Spinal cord (tissue), 10 donors: ENCODE measurements around the gene TMEM190. TPM values are rescaled to one million over a fixed set of nuclear protein-coding genes. Genes with fewer than 3 reads are reported as not detected.
A peak's percentile ranks its signal among the peaks of the same experiment; 100 is the strongest.

ENCODE experiments used
- DNase-seq, 6 donors: peaks; one replicate each; pipeline versions ENCODE4 v3.0.0 to v3.0.0-alpha.2; 2013 to 2015; ENCODE audit warnings: low spot score in 6 of 6, low read depth in 4 of 6
- H3K27ac ChIP-seq: one replicate; pipeline ENCODE4 v1.5.1; 2013; ENCODE audit warnings: low read depth, low read length, control low read depth
- H3K27me3 ChIP-seq: one replicate; pipeline ENCODE4 v1.6.1; 2013; ENCODE audit warnings: low read length; ENCODE audit not compliant: control insufficient read depth, insufficient read depth
- H3K36me3 ChIP-seq: one replicate; pipeline ENCODE4 v1.6.1; 2013; ENCODE audit warnings: low read length; ENCODE audit not compliant: control insufficient read depth, insufficient read depth
- H3K4me1 ChIP-seq: one replicate; pipeline ENCODE4 v1.6.1; 2013; ENCODE audit warnings: low read length; ENCODE audit not compliant: control insufficient read depth, insufficient read depth
- H3K4me3 ChIP-seq: one replicate; pipeline ENCODE4 v1.5.1; 2013; ENCODE audit warnings: low read depth, low read length, control low read depth
- H3K9me3 ChIP-seq: one replicate; pipeline ENCODE4 v1.6.1; 2013; ENCODE audit warnings: low read length; ENCODE audit not compliant: control insufficient read depth, insufficient read depth
- WGBS: methylation state at CpG from one replicate; pipeline ENCODE4 v1.1.5; 2013; ENCODE audit warnings: missing lambda C conversion rate; ENCODE audit not compliant: insufficient coverage; 5-methylcytosine and 5-hydroxymethylcytosine counted together
- polyA plus RNA-seq, 2 donors: library from polyadenylated mRNA; unstranded; fragments of 120-200 nt; gene quantifications; one replicate each; pipeline ENCODE4 v1.2.1, GENCODE V29; 2013; ENCODE audit not compliant: insufficient read length in 2 of 2
- total RNA-seq, 2 donors: library from RNA; depleted of rRNA in 1 of 2; stranded (reverse); fragments of 120-200 nt in 1 of 2; fragments of >200 nt in 1 of 2; gene quantifications; one replicate each; pipeline versions ENCODE4 v1.2.3 to v1.2.4, GENCODE V29; 2013 to 2014
- donor health status: healthy.

TMEM190 gene
- total and polyA plus RNA-seq, 4 donors, result 0.40 to 5.0 (median 1.4) TPM

DNA sequence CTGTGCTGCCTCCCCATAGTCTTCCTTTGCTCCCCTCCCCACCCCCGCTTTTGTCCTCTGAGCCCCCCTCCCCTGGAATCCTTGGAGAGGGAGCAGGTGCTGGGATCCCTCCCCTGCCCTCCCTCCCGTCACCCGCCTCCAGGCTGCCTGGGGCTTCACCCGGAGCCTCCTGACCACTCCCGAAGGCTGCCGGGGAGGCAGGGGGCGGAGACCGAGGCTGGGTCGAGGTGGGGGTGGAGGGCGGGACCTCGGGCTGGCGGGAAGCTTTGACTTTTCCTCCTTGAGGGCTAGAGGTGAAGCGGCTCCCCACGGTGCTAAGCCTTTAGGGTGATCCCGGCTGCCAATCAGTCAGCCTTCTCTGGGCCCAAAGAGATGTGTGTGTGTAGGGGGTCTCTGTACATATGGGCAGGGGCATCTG lies 35.4 kb upstream of the TMEM190 start:
- peak in 2 of 6 donors; percentile 82 to 84 for DNase-seq
- H3K4me1 ChIP-seq, result peaks cover 63% of the 10 kb centered on the region
- H3K27ac ChIP-seq, result peak overlapping the region; percentile 86
- peaks cover 46% of the 10 kb centered on the region for H3K36me3 ChIP-seq
- H3K27me3 ChIP-seq, result no peaks in the 10 kb centered on the region
- no peaks in the 10 kb centered on the region for H3K9me3 ChIP-seq
- WGBS, result 0% methylated on average over 1 of the region's 15 CpGs
- H3K4me3 ChIP-seq, result peak overlapping the region; percentile 68

DNA sequence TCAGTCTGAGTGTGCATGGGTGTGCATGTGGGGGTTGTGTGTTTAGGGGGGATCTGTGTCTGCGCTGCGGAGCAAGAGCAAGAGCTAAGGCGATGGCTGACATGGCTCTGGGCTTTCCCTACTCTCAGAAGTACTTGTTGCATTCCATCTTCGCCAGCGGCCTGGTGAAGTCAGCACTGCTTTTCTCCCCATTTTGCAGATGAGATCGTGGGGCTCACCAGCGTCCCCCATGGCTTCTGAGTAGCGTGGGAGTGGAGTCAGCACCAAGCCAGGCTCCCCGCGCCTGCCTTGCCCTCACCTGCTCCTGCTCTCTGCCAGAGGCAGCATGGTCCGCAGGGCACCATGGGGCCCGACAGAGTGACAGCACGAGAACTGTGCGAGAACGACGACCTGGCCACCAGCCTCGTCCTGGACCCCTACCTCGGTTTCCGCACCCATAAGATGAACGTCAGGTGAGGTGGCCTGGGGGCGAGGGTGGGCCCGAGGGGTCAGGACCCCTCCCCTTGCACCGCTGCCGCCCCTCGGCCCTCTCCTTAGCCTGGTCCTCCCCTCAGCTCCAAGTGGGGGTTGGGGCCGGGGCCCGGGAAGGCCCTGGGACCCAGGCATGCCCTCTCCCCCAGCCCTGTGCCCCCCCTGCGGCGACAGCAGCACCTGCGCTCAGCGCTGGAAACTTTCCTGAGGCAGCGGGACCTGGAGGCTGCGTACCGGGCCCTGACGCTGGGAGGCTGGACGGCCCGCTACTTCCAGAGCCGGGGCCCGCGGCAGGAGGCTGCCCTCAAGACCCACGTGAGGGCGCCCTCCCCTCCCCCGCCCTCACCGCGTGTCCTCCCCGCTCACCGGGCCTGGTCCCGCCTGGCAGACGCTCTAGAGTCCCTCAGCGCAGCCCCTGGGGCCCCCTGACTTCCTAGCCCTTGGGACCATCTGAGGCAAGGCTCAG lies 34.8 kb upstream of the TMEM190 start:
- Histone ChIP-seq H3K27ac (no peak overlapping the region), H3K4me3 (no peak overlapping the region), H3K4me1 (peaks cover 63% of the 10 kb centered on the region), H3K27me3 (no peaks in the 10 kb centered on the region), H3K36me3 (peaks cover 53% of the 10 kb centered on the region), H3K9me3 (no peaks in the 10 kb centered on the region)
- 78% methylated on average over 43 of the region's 50 CpGs for WGBS
- DNase-seq, result no peak

DNA sequence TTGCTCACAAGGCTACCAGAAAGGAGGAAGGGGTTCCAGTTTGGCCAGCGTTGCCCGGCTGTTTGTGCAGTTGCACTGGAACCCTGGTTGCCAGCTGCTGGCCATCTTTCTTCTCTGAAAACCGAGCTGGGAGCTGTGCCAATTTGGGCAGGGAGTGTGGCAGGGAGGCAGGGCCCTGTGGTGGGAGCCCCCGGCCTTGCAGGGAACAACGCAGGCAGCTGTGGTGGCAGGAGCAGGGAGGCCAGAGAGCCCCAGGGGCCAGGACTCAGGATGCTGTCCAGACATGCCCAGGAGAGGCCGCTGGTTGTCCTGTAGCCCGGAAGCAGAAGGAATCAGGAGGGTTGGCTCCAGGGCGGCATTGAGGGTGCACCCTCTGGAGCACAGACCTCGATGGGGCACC lies 32.2 kb upstream of the TMEM190 start:
- no peaks in the 10 kb centered on the region for H3K27me3 ChIP-seq
- H3K4me3 ChIP-seq, result no peak overlapping the region
- no peaks in the 10 kb centered on the region for H3K9me3 ChIP-seq
- H3K27ac ChIP-seq, result no peak overlapping the region
- WGBS, result 35% methylated on average over 9 of the region's 9 CpGs
- peak in 2 of 6 donors; percentile 70 to 80 for DNase-seq
- H3K4me1 ChIP-seq, result peaks cover 63% of the 10 kb centered on the region
- peaks cover 76% of the 10 kb centered on the region for H3K36me3 ChIP-seq

DNA sequence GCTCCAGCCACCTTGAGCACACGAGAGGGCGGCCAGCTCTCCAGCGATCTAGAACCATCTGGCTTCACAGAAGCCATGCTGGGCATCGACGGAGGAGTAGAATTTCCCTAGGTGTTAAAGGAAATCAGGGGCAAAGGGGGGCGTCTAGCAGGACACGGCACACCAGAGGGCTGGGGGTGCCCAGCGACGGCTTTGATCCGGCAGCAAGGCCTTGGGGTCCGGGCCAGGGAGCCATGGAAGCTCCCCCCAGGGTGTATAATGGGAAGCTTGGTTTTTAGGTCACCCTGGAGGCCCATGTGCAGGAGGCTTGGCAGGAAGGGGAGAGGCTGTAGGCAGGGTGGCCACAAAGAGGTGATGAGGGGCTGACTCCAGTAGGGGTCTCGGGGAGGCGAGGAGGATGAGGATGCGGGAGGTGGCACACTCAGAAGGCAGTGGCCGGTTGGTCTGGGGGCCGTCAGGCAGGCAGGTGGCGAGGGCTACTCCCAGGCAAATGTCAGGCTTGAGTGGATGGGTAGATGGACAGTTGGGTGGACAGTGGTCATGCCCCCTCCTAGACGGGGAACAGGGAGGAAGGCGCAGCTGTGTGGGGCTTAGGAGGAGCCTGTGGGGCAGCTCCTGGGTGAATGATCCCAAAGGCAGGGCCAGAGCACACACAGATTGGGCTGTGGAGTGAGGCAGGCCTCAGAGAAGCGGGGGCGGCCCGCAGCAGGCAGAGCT lies 31.4 kb upstream of the TMEM190 start:
- peaks cover 59% of the 10 kb centered on the region for H3K4me1 ChIP-seq
- H3K4me3 ChIP-seq, result no peak overlapping the region
- peaks cover 79% of the 10 kb centered on the region for H3K36me3 ChIP-seq
- no peak overlapping the region for H3K27ac ChIP-seq
- 82% methylated on average over 22 of the region's 22 CpGs for WGBS
- DNase-seq, result no peak
- no peaks in the 10 kb centered on the region for H3K9me3 ChIP-seq
- H3K27me3 ChIP-seq, result no peaks in the 10 kb centered on the region

DNA sequence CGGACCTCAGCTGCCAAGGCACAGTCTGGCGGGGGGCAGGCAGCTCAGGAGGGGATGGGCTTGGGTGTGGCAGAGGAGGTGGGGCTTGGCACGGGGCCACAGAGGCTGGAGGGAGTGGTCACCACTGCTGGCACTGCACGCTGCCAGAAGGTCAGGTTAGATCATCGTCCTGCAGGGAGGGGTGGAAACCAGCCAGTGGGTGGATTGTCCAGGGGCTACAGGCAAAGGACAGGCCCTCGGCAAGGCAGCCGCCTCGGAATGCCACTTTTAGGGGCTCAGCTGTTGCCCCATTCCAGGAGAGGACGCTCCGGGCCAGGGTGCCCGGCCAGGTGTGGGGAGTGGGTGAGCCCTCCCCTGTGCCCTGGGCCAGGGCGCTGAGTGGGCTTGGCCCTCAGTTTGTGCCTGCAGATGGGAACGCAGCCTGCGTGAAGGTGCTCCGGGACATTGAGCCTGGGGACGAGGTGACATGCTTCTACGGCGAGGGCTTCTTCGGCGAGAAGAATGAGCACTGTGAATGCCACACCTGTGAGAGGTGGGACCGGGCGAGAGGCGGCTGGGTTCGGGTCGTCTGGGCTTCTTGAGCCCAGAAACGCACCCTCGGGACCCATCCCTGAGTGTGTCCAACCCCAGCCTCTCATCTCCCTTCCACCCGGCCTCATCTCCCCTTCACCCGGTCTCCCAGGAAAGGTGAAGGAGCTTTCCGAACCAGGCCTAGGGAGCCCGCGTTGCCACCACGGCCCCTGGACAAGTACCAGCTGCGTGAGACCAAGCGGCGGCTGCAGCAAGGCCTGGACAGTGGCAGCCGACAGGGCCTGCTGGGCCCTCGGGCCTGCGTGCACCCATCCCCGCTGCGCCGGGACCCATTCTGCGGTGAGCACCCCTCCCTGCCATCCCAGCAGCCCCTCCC lies 30.6 kb upstream of the TMEM190 start:
- Histone ChIP-seq H3K36me3 (peaks cover 82% of the 10 kb centered on the region), H3K27me3 (peaks cover under 1% of the 10 kb centered on the region), H3K27ac (no peak overlapping the region), H3K4me3 (no peak overlapping the region), H3K9me3 (no peaks in the 10 kb centered on the region), H3K4me1 (peaks cover 52% of the 10 kb centered on the region)
- peak in 1 of 6 donors; percentile 45 for DNase-seq
- WGBS, result 83% methylated on average over 35 of the region's 43 CpGs

DNA sequence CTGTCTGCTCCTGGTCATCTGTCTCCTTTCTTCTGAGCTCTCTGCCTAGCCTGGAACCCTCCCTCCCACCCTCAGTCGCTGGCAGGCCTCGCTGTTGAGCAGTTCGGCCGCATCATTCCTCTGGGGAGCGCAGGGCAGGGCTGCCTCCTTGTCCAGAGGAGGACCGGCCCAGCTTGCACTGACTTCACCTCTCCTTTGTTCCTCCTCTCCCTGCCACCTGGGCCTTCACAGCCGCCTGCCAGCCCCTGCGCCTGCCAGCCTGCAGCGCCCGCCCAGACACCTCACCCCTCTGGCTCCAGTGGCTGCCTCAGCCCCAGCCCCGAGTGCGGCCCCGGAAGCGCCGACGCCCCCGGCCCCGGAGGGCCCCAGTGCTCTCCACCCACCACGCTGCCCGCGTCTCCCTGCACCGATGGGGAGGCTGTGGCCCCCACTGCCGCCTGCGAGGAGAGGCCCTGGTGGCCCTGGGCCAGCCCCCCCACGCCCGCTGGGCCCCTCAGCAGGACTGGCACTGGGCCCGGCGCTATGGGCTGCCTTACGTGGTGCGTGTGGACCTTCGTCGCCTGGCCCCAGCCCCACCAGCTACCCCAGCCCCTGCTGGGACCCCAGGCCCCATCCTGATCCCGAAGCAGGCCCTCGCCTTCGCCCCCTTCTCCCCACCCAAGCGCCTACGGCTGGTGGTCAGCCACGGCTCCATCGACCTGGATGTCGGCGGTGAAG lies 29.7 kb upstream of the TMEM190 start:
- 82% methylated on average over 34 of the region's 41 CpGs for WGBS
- Histone ChIP-seq H3K36me3 (peaks cover 79% of the 10 kb centered on the region), H3K4me1 (peaks cover 46% of the 10 kb centered on the region)

DNA sequence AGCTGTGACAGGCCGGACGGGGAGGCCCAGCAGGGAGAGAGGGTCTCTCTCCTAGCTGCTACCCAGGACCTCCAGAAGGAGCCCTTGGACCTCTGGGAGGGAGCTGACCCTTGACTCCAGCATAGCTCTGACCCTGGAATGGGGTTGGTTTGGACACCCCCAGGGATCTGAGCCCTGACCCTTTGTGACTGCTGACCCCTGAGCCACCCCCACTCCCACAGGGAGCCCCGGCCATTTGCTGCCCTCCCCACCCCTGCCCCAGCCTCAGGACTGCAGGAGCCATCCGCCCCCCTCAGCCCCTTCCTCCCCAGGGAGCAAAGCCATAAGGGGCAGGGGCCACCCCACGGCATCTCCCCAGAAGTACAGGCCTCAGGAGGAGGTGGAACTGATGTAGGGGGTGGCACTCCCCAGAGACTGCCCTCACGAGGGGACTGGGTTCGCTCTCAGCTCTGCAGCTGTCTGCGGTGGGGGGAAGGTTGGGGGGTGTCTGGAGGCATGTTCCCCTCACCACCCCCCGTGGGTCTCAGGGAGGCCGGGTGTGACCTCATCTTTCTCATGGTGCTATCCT lies 29.1 kb upstream of the TMEM190 start:
- no peak overlapping the region for H3K27ac ChIP-seq
- H3K4me1 ChIP-seq, result peaks cover 45% of the 10 kb centered on the region
- WGBS, result 92% methylated on average over 2 of the region's 10 CpGs
- no peaks in the 10 kb centered on the region for H3K9me3 ChIP-seq
- DNase-seq, result no peak
- peaks cover 15% of the 10 kb centered on the region for H3K27me3 ChIP-seq
- H3K4me3 ChIP-seq, result no peak overlapping the region
- H3K36me3 ChIP-seq, result peaks cover 72% of the 10 kb centered on the region

More for the DNA sequence above, 29.7 kb upstream of the TMEM190 start:
- Histone ChIP-seq H3K9me3 (no peaks in the 10 kb centered on the region), H3K27me3 (peaks cover 8% of the 10 kb centered on the region), H3K4me3 (no peak overlapping the region), H3K27ac (no peak overlapping the region)
- DNase-seq, result no peak

DNA sequence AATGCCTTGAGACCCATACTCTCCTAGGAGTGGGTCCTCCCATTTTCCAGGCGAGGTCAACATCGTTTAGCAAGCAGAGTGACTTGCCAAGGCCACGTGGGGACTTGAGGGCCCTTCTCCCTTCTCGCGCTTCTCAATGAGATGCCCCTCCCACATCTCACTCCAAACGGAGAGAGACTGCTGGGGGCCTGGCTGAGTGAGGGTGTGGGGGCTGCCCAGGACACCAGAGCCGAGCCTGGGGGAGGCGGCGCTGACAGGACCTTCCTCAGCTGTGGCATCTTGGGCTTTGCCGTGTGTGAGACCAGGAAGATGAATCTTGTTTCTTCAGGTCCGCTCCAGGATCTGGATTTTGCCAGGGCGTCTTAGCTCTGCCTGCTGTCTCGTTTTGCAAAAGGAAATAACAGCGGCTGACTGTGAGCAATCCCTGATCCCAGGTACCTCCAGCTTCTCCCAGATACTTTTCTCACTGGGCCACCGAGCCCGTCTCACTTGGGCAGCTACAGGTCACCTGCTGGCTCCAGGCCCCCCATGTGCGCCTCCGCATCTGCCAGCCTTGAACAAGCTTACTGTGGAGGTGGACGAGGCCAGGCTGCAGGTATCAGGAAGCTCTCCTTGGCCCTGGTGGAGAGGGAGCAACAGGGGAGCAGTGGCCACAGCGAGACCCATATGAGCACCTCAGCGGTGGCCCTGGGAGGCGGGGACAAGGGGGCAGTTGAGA lies 28.1 kb upstream of the TMEM190 start:
- H3K27ac ChIP-seq, result no peak overlapping the region
- H3K4me1 ChIP-seq, result peaks cover 48% of the 10 kb centered on the region
- DNase-seq, result peak in 1 of 6 donors; percentile 40
- no peak overlapping the region for H3K4me3 ChIP-seq
- H3K36me3 ChIP-seq, result peaks cover 63% of the 10 kb centered on the region
- H3K27me3 ChIP-seq, result peaks cover 24% of the 10 kb centered on the region
- H3K9me3 ChIP-seq, result no peaks in the 10 kb centered on the region
- WGBS, result 52% methylated on average over 17 of the region's 22 CpGs
